ENCODE results near the gene MYH11.
A peak's percentile ranks its signal among the peaks of the same experiment; 100 is the strongest.
"Not testable (repeated sequence)": the region's sequence is repeated elsewhere in the genome, so short reads cannot be mapped to it uniquely, and the experiment has no call there.

The MYH11 gene

DNA sequence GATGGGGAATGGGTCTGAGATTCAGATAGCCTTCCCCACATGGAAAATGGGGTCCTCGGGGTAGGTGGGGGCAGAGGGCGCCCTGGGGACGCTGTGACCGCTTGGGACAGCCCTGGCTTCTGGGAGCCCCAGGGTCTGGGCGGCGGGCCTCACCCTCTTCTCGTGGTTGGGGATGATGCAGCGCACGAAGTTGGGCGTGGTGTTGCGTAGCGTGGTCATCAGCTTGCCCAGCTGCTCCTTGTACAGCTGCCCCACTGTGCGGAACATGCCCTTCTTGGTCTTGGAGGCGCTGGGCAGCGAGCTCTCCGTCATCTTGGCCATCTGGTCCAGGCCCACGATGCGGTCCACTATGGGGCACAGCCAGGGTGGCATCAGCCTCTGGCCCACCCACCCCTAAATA is 106.8 kb downstream of the MYH11 start:
- no peak overlapping the region for H3K4me3 Mint-ChIP-seq
- no peak overlapping the region for H3K27ac Mint-ChIP-seq
- no peaks in the 10 kb centered on the region for H3K4me1 Mint-ChIP-seq
- no peaks in the 10 kb centered on the region for H3K27me3 Mint-ChIP-seq
- peaks cover 10% of the 10 kb centered on the region for H3K36me3 Mint-ChIP-seq
- no peaks in the 10 kb centered on the region for H3K9me3 Mint-ChIP-seq

DNA sequence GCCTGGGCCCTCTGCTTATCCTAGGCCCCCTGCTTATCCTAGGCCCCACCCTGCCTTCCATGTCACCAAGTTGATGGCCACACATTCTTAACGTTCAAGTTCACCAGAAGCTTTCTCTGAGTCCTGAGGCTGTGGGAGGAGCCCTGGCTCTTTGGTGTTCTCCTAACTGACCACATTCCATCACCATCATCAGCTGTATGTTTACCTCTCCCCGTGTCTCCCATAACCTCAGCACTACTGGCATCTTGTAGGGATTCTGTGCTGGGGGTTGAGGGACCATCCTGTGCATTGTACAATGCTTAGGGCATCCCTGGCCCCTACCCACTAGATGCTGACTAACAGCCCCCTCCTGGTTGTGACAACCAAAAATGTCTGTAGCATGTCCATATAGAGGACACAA is 107.5 kb downstream of the MYH11 start:
- H3K27ac Mint-ChIP-seq: no peak overlapping the region
- no peaks in the 10 kb centered on the region for H3K9me3 Mint-ChIP-seq
- peaks cover 10% of the 10 kb centered on the region for H3K36me3 Mint-ChIP-seq
- no peak overlapping the region for H3K4me3 Mint-ChIP-seq
- no peaks in the 10 kb centered on the region for H3K4me1 Mint-ChIP-seq
- no peaks in the 10 kb centered on the region for H3K27me3 Mint-ChIP-seq

DNA sequence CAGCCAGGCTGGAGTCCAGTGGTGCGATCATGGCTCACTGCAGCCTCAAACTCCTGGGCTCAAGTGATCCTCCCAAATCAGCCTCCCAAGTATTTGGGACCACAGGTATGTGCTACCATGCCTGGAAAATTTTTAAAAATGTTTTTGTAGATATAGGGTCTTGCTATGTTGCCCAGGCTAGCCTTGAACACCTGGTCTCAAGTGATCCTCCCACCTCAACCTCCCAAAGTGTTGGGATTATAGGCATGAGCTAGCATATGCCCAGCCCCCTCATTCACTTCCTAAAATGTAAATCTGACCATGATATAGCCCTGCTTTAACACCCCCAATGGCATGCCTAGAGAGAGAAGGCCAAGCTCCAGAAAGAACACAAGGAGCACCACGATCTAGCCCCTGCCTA is 108.2 kb downstream of the MYH11 start:
- H3K4me1 Mint-ChIP-seq: no peaks in the 10 kb centered on the region

DNA sequence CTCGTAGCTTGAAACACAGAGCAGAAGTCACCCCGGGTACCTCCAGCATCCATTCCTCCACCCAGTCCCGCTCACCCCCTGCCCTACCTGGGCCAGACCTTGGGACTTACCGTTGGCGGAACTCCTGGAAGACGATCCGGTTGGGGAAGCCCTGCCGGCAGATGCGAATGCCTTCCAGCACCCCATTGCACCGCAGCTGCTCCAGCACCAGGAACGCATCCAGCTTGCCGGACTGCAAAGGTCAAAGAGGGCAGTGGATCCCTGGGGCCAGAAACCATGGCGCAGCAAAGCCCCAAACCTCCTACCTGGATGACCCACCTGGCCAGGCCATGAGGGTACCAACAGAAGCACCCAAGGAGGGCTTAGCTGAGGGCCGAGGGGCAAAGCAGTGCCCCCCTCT is 108.9 kb downstream of the MYH11 start:
- H3K27ac Mint-ChIP-seq: no peak overlapping the region
- H3K9me3 Mint-ChIP-seq: no peaks in the 10 kb centered on the region
- no peaks in the 10 kb centered on the region for H3K27me3 Mint-ChIP-seq
- H3K36me3 Mint-ChIP-seq: peaks cover 10% of the 10 kb centered on the region
- no peaks in the 10 kb centered on the region for H3K4me1 Mint-ChIP-seq
- no peak overlapping the region for H3K4me3 Mint-ChIP-seq

More for the DNA sequence above, 108.2 kb downstream of the MYH11 start:
- Mint-ChIP-seq H3K27me3 (no peaks in the 10 kb centered on the region), H3K4me3 (no peak overlapping the region), H3K9me3 (no peaks in the 10 kb centered on the region), H3K27ac (no peak overlapping the region), H3K36me3 (peaks cover 10% of the 10 kb centered on the region)

DNA sequence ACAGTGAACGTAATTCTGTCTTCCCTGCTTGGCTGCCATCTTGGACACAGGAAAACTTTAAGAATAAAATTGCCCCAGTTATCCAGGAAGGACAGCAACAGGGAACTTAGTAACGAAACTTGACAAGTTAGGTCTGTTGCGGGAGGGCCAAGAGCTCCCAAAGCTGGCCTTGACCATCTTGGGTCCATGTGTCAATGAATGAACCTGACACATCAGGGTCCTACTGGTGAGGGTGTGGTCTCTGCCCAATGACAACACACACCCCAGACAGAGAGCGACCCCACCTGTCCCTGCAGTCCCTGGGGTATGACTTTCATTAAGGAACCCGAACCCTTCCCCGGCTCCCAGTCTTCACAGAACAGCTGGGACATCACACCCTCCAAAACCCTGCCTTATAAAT is 110.5 kb downstream of the MYH11 start:
- H3K4me1 Mint-ChIP-seq: no peaks in the 10 kb centered on the region
- H3K27me3 Mint-ChIP-seq: no peaks in the 10 kb centered on the region
- H3K27ac Mint-ChIP-seq: no peak overlapping the region
- H3K4me3 Mint-ChIP-seq: no peak overlapping the region
- H3K36me3 Mint-ChIP-seq: peaks cover 16% of the 10 kb centered on the region
- peaks cover 6% of the 10 kb centered on the region for H3K9me3 Mint-ChIP-seq

DNA sequence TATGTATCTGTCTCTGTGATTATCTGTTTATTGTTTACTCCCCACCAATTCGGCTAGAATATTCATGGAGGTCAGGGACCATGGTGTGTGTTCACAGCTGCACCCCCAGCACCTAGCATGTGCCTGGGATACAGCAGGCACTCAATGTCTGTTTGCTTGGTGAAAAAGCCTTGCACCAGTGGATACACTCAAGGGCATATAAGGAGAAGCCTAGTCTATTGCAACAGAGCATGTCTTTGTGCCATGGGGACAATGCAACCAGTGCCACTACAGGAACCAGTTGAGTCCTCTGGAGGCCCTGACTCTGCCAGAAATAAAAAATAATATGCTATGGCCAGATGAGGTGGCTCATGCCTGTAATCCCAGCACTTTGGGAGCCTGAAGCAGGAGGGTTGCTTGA is 113.2 kb downstream of the MYH11 start:
- H3K4me1 Mint-ChIP-seq: no peaks in the 10 kb centered on the region
- no peaks in the 10 kb centered on the region for H3K27me3 Mint-ChIP-seq
- no peak overlapping the region for H3K27ac Mint-ChIP-seq
- peaks cover 6% of the 10 kb centered on the region for H3K9me3 Mint-ChIP-seq
- H3K36me3 Mint-ChIP-seq: peaks cover 21% of the 10 kb centered on the region
- no peak overlapping the region for H3K4me3 Mint-ChIP-seq

DNA sequence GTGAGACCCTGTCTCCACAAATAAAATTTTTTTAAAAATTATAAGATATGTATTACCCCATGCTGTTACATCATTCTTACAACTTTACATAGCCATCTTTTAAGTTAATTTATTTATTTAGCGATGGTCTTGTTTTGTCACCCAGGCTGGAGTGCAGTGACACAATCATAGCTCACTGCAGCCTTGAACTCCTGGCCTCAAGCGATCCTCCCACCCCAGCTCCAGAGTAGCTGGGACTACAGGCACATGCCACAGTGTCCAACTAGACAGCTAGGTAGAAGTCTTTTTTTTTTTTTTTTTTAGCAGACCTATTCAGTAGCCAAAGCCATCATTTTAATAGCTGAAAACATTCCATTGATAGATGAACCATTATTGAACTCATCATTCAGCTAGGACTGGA is 114.1 kb downstream of the MYH11 start:
- H3K4me3 Mint-ChIP-seq: no peak overlapping the region
- H3K36me3 Mint-ChIP-seq: peaks cover 20% of the 10 kb centered on the region
- H3K9me3 Mint-ChIP-seq: peaks cover 6% of the 10 kb centered on the region
- H3K27me3 Mint-ChIP-seq: no peaks in the 10 kb centered on the region
- H3K4me1 Mint-ChIP-seq: no peaks in the 10 kb centered on the region
- H3K27ac Mint-ChIP-seq: no peak overlapping the region

DNA sequence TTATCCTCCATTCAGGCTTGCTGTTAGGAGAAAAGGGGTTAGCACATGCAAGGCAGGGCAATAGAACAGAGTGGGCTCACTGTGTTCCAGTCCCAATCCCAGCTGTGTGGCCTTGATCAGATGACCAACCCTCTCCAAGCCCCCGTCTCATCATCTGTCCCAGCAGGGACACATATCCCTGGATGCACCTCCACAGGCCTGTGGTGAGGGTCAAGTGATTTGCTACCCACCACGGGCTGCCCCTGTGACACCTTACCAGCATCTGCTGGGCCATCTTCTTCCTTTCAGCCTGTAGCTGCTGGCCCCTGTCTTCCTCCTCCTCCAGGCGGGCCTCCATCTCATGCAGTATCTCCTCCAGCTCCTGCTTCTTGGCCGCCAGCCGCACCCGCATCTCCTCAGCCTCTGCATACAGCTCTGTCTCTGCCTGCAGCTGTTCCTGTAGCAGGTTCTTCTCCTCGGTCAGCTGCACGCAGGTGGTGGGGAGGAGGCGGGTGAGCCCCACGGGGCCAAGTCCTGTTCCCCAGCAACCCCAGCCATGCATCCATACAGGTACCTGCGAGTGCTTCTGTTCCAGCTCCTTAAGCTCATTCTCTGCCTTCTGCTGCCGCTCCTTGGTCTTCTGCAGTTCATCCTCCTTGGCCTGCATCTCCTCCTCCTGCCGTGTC is 115.5 kb downstream of the MYH11 start:
- H3K4me3 Mint-ChIP-seq: no peak overlapping the region
- H3K4me1 Mint-ChIP-seq: no peaks in the 10 kb centered on the region
- no peaks in the 10 kb centered on the region for H3K27me3 Mint-ChIP-seq
- peaks cover 16% of the 10 kb centered on the region for H3K36me3 Mint-ChIP-seq
- H3K27ac Mint-ChIP-seq: no peak overlapping the region
- H3K9me3 Mint-ChIP-seq: peaks cover 6% of the 10 kb centered on the region

DNA sequence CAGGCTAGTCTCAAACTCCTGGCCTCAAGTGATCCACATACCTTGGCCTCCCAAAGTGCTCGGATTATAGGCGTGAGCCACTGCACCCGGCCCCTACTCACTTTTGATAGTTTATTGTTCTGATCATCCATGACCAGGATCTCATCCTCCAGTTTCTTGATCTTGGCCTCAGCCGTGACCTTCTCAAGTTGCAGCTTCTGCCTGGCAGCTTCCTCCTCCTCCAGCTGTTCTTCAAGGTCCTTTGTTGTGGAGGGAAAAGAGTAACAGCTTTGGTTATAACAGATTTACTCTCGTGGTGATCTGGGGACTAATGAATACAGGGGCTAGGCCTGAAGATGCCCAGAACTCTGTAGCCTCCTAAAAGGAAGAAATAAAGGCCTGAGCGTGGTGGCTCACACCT is 116.9 kb downstream of the MYH11 start:
- H3K36me3 Mint-ChIP-seq: peaks cover 19% of the 10 kb centered on the region
- no peak overlapping the region for H3K4me3 Mint-ChIP-seq
- no peak overlapping the region for H3K27ac Mint-ChIP-seq
- no peaks in the 10 kb centered on the region for H3K27me3 Mint-ChIP-seq
- H3K9me3 Mint-ChIP-seq: peaks cover 6% of the 10 kb centered on the region
- H3K4me1 Mint-ChIP-seq: no peaks in the 10 kb centered on the region

DNA sequence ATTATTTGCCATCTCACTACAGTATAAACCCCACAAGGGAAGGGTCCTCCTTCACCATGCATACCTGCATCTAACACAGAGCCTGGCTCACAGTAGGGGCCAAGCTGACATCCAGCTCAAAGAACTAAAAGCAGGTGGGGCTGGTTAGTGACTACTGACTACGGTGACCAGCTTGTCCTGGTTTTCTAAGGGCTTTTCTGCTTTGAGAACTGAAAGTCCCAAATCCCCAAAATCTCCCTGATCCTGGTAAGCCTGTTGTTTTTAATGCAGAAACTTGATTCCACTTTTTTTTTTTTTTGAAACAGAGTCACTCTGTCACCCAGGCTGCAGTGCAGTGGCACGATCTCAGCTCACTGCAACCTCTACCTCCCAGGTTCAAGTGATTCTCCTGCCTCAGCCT is 117.4 kb downstream of the MYH11 start:
- Mint-ChIP-seq H3K4me3 (no peak overlapping the region), H3K9me3 (peaks cover 6% of the 10 kb centered on the region), H3K4me1 (no peaks in the 10 kb centered on the region), H3K27me3 (no peaks in the 10 kb centered on the region), H3K36me3 (peaks cover 21% of the 10 kb centered on the region), H3K27ac (no peak overlapping the region)

DNA sequence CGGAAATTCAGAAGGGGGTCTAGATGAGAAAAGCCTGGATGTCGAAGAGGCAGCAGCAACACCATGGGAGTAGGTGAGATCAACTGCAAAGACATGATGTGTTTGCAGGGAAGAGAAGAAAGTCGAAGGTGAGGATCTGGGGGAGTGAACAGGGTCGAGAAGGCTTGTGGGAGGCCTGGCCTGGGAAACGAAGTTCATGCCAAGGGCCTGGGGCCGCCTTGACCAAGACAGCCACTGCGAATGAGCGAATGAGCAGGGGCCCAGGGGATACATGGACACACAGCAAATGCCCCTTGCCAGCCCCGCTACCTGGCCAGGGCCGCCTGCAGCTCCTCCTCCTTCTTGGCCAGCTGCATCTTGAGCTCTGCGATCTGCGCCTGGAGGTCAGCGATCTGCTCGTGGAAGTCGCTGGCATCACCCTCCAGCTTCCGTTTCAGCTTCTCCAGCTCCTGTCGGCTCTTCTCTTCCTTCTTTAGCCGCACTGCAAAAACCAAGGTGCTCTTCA is 119.6 kb downstream of the MYH11 start:
- Mint-ChIP-seq H3K4me1 (no peaks in the 10 kb centered on the region), H3K4me3 (no peak overlapping the region), H3K27me3 (no peaks in the 10 kb centered on the region), H3K36me3 (peaks cover 21% of the 10 kb centered on the region), H3K27ac (no peak overlapping the region), H3K9me3 (peaks cover 6% of the 10 kb centered on the region)

DNA sequence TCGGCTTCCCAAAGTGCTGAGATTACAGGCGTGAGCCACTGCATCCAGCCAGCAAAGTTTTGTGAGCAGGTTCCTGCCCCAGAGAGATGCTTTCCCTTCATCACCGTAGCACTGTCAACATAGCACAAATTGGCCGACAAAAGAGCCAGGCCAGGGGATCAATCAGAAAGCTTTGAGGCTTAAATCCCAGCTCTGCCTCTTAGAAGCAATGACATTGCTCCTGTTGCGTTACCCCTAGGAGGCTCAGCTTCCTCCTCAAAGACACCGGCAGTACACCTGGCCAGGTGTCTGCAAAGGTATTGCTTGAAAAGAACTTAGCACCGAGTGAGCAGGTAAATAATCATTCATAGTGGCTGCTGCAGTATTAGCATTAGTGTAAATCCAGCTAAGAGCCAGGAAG is 120.3 kb downstream of the MYH11 start:
- H3K4me1 Mint-ChIP-seq: no peaks in the 10 kb centered on the region
- H3K27ac Mint-ChIP-seq: no peak overlapping the region
- H3K27me3 Mint-ChIP-seq: no peaks in the 10 kb centered on the region
- peaks cover 2% of the 10 kb centered on the region for H3K9me3 Mint-ChIP-seq
- H3K4me3 Mint-ChIP-seq: no peak overlapping the region
- H3K36me3 Mint-ChIP-seq: peaks cover 17% of the 10 kb centered on the region

DNA sequence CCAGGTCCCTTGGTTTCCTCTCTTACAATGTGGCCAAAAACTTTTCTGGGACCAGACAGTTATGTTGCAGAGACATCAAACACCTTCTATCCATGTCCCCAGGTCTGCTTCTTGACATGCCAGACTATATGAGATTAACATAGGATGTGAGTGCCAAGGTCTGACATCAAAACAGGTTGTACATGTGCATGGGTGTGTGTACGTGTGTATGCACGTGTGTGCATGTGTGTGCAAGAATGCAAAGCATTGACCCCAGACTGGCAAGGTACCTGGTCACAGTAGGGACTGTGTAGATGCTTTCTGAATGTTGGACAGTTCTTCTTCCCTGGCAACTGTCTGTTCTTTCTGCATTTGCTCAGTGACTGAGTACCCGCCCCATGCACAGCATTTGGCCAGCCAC is 121.2 kb downstream of the MYH11 start:
- no peaks in the 10 kb centered on the region for H3K9me3 Mint-ChIP-seq
- H3K36me3 Mint-ChIP-seq: peaks cover 9% of the 10 kb centered on the region
- H3K27ac Mint-ChIP-seq: no peak overlapping the region
- no peaks in the 10 kb centered on the region for H3K4me1 Mint-ChIP-seq
- H3K27me3 Mint-ChIP-seq: no peaks in the 10 kb centered on the region
- H3K4me3 Mint-ChIP-seq: no peak overlapping the region

DNA sequence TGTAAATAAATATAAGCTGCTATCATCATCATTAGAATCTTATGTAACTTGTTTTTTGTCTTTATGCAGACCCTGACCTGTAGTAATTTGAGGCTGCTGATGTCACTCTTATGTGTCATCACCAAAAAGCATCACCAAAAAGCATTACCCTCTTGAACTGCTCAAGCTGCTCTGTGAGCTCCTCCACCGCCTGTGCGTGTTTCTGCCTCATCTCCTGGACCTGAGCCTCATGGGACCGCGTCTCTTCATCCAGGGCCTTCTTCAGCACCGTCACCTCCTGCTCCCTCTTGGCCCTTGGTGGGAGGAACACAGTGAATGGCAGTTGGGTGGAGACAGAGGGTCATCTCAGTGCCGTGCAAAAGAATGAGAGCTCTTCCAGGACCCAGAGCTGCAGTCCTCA is 124.4 kb downstream of the MYH11 start:
- H3K27me3 Mint-ChIP-seq: no peaks in the 10 kb centered on the region
- H3K4me3 Mint-ChIP-seq: no peak overlapping the region
- H3K27ac Mint-ChIP-seq: peak overlapping the region; percentile 24
- H3K9me3 Mint-ChIP-seq: no peaks in the 10 kb centered on the region
- no peaks in the 10 kb centered on the region for H3K4me1 Mint-ChIP-seq
- peaks cover 4% of the 10 kb centered on the region for H3K36me3 Mint-ChIP-seq

DNA sequence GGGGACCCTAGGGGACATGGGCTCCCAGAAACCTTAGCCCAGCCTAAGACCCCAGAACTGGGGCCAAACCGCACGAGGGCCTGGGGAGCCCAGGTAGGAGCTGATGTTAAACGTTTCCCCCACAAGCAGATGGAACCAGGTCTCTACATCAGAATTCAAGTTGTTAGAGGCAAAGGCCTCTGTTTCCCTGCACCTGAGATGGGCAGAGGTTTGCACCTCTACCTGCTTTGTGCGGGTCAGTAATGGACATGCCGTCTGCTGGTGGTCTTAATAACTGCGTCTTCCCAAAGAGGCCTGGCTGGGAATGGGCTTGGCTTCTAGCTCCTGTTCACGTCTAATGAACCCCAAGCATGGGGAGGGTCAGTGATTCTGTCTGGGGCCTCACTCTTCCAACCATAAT is 127.7 kb downstream of the MYH11 start:
- Mint-ChIP-seq H3K4me1 (no peaks in the 10 kb centered on the region), H3K27me3 (no peaks in the 10 kb centered on the region), H3K4me3 (no peak overlapping the region), H3K36me3 (peaks cover 10% of the 10 kb centered on the region), H3K27ac (no peak overlapping the region), H3K9me3 (no peaks in the 10 kb centered on the region)

DNA sequence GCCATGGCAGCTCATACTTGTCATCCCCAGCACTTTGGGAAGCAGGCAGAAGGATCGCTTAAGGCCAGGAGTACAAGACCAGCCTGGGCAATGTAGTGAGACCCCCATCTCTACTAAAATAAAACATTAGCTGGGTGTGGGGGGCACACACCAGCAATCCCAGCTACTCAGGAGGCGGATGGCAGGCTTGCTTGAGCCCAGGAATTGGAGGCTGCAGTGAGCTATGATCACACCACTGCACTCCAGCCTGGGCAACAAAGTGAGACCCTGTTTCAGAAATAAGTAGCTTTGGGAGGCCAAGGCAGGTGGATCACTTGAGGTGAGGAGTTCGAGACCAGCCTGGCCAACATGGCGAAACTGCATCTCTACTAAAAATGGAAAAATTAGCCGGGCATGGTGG is 129.1 kb downstream of the MYH11 start:
- not testable (repeated sequence) for H3K9me3 Mint-ChIP-seq, H3K4me1 Mint-ChIP-seq, H3K4me3 Mint-ChIP-seq, H3K27me3 Mint-ChIP-seq, H3K27ac Mint-ChIP-seq
- H3K36me3 Mint-ChIP-seq: peaks cover 10% of the 10 kb centered on the region

DNA sequence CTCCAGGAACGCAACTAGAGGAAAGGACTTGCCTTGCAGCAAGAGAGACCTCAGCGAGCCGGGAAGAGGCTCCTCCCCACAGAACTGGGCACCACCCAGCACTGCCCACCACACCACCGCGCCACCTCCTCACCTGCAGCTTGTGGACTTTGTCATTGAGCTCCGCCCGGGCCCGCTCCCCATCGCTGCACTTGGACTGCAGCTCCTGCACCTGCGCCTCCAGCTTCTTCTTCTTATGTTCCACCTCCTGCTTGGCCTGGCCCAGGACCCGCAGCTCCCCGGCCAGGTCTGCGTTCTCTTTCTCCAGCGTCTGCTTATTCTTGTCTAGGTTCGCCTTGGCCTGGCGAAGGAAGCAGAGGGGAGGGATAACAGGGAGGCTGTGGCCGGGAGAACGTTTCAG is 130.1 kb downstream of the MYH11 start:
- Mint-ChIP-seq H3K27ac (no peak overlapping the region), H3K4me1 (no peaks in the 10 kb centered on the region), H3K36me3 (peaks cover 10% of the 10 kb centered on the region), H3K9me3 (no peaks in the 10 kb centered on the region), H3K27me3 (no peaks in the 10 kb centered on the region), H3K4me3 (no peak overlapping the region)

Data from activated naive CD4-positive, alpha-beta T cell treated with anti-CD3 and anti-CD28 coated beads, Interleukin-2, amount 50 U/mL, for 24 hours (primary cell).